ENCODE measurements around the gene TMEM270.
A peak's percentile ranks its signal among the peaks of the same experiment; 100 is the strongest.

Gene TMEM270

DNA sequence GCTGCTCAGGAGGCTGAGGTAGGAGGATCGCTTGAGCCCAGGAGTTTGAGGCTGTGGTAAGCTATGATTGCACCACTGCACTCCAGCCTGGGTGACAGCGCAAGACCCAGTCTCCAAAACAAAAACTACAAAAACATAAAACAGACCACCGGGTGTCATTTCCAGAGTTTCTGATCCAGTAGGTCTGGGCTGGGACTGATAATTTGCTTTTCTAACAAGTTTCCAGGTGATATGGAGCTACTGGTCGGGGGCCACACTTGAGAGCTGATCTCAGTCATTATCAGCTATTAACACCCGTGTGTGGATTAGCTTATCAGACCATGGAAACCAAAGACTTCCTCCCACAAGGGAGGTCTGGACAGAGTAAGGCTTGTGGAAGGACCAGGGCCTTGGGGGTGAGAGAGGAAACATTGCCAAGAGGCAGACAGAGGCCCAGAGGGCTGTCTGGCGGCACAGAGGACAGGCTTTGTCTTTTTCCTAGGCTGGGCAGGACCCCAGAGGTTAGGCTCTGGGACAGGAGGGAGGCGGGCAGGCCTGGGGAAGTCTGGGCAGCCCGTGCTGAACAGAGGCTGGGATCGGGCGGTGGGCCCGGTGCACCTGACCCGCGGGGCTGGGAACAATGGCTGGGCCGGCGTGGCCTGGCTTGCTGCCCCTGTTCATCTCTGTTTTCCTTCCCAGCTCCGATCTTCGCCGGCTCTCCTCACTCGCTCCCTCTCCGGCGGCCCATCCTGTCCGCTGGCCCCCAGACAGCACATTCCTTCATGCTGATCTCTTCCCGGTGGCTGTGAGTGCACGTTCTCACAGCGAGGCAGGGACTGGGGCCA is 25.2 kb downstream of the TMEM270 start:
- TF ChIP-seq GATA2 (IDR thresholded peaks at IDR 0.05; ENCODE audit: low read depth, low read length) (0 out of 2 replicates have a peak, but pooled peaks have one; percentile 13), GATA3 (IDR thresholded peaks at IDR 0.05; ENCODE audit: low read depth, low read length) (no peak)

DNA sequence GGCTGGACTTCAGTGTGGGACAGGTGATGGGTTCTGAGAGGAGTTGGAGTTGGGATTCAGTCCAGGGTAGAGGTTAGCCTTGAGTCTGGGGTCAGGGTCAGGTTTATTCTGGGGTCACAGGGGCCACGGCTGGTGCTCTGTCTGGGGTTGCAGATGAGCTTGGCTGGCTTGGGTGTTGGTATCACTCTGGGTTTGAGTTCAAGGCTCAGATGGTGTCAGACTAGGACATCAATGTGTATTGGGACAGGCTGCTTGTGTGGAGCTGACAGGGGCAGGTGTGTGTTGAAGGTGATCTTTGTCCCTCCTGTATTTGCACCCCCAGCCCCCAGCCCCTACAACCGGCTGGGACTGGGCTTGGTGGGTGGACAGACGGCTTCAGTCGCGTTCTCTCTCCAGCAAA is 26.8 kb downstream of the TMEM270 start:
- no peak for TF ChIP-seq GATA3 (IDR thresholded peaks at IDR 0.05; ENCODE audit: low read depth, low read length)
- no peak for TF ChIP-seq GATA2 (IDR thresholded peaks at IDR 0.05; ENCODE audit: low read depth, low read length)

DNA sequence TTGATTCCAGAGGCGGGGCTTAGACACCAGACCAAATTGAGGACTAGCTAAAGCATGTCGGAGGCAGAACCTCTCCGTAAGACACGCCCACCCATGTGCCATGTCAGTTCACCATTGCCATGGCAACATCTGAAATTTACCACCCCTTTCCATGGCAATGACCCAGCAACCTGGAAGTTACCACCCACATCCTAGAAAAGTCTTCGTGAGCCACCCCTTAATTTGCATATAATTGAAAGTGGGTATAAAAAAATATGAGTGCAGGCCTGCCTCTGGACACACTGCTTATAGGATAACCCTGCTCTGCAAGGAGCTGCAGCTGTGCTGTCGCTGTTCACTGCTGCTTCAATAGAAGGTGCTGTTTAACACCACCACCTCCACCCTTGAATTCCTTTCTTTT is 28.0 kb downstream of the TMEM270 start:
- no peak for TF ChIP-seq GATA2 (IDR thresholded peaks at IDR 0.05; ENCODE audit: low read depth, low read length)
- TF ChIP-seq GATA3 (IDR thresholded peaks at IDR 0.05; ENCODE audit: low read depth, low read length) = no peak

DNA sequence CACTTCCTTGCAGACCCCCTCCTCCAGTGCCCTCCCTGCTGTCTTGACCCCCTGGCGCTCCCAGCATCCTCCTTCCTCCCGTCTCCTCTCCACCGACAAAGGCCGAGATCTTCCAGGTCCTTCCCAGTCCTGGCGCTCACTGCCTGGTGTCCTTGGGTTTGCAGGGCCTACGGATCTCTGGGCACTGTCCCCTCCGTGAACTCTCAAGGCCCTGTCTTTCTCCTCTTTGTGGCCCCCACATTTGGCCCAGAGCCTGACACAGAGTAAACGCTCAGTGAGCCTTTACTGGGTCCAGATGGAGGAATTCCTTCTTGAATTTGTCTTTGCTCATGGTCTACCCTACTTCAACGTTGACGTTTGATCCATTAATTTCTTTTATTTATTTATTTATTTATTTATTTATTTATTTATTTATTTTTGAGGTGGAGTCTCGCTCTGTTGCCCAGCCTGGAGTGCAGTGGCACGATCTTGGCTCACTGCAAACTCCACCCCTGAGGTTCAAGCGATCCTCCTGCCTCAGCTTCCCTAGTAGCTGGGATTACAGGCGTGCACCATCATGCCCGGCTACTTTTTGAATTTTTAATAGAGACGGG is 29.7 kb downstream of the TMEM270 start:
- TF ChIP-seq GATA2 (IDR thresholded peaks at IDR 0.05; ENCODE audit: low read depth, low read length) (no peak), GATA3 (IDR thresholded peaks at IDR 0.05; ENCODE audit: low read depth, low read length) (no peak)

DNA sequence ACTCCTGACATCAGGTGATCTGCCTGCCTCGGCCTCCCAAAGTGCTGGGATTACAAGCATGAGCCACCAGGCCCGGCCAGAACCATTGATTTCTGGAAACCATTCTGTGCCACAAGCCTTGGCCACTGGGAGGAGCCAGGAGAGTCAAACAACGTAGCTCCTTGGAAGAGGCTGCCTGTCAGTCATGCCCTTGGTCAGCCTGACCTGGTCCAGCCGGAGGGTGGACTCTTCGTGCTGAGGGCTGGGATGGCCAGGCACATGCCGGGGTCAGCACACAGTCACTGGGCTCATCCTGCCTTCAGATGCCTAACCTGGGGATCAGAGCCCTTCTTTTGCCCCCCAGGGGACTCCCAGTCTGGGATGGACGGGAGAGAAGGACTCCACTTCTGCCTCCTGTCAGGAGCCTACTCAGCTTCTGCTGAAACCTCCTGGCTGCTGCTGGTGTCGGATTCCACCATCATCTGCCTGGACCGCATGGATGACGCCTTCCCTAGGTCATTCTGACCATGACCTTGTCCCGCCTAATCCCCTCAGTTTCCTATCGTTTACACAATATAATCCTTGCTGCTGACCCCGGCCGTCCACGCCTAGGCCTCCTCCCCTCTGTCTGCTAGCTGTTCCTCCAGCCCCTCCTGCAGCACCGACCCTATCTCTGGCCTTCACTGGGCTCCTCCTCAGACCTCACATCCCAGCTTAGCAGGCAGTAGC is 30.4 kb downstream of the TMEM270 start:
- no peak for TF ChIP-seq GATA2 (IDR thresholded peaks at IDR 0.05; ENCODE audit: low read depth, low read length)
- no peak for TF ChIP-seq GATA3 (IDR thresholded peaks at IDR 0.05; ENCODE audit: low read depth, low read length)

DNA sequence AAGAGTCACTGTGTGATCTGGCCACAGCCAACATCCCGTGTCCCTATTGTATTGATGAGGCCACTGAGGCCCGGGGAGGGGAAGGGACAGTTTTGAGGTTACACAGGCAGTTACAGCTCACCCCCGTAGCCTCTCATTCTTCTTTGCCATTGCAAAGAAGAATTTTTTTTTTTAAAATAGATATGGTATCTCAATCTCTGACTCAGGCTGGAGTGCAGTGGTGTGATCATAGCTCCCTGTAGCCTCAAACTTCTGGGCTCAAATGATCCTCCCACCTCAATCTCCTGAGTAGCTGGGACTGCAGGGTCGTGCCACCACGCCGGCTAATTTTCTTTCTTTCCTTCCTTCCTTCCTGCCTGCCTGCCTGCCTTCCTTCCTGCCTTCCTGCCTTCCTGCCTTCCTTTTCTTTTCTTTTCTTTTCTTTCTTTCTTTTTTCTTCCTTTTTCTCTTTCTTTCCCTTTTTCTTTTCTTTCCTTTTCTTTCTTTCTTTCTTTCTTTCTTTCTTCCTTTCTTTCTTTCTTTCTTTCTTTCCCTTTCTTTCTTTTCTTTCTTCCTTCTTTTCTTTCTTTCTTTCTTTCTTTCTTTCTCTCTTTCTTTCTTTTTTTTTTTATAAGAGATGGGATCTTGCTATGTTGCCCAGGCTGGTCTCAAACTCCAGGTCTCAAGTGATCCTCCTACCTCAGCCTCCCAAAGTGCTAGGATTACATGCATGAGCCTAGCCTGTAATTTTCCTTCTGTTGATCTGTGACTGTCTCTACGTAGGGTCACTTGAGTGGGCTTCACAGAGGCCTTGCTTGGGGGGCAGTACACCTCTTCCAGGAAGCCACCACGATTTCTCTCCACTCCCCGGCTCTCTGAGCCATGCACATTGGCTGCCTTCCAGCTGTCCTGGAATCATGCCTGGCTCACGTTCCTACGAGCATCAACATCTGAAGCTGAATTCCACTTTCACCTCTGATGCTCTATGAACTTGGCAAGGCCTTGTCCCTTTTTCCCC is 31.3 kb downstream of the TMEM270 start:
- TF ChIP-seq GATA2 (IDR thresholded peaks at IDR 0.05; ENCODE audit: low read depth, low read length) (no peak), GATA3 (IDR thresholded peaks at IDR 0.05; ENCODE audit: low read depth, low read length) (no peak)

DNA sequence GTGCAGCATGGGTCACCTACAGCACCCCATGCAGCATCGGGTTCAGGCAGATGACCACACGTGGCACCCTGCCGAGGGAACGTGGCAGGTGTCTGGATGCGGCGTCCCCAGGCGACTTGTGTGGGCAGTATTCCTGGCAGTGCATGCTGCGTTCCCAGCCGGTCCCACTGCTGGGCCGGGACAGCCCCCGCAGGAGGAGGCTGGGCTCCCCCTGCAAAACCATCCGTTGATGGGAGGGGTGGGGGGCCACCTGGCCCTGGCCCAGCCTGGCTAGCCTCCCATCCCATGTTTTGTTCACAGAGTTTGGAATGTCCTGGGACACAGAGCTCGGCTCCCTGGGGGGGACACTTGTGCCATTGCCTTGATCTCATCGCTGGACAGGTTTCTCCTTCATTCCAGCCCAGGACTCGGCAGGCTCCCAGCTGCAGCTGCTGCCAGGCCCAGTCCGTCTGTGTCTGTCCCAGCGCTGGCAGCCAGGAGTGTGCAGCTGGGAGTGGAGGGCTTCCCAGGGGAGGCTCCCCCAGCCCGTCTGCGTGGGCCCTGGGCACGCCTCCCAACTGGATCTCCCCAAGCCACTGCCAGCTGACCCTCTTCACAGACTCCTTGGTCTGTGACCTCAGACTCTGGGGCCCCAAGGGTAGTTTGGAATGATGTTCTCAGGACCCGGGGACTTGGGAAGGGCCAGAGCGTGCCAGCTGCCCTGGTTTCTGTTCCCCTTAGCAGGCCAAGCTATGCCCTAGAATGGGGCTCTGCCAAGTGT is 32.6 kb downstream of the TMEM270 start:
- TF ChIP-seq GATA3 (IDR thresholded peaks at IDR 0.05; ENCODE audit: low read depth, low read length) = no peak
- TF ChIP-seq GATA2 (IDR thresholded peaks at IDR 0.05; ENCODE audit: low read depth, low read length) = no peak

DNA sequence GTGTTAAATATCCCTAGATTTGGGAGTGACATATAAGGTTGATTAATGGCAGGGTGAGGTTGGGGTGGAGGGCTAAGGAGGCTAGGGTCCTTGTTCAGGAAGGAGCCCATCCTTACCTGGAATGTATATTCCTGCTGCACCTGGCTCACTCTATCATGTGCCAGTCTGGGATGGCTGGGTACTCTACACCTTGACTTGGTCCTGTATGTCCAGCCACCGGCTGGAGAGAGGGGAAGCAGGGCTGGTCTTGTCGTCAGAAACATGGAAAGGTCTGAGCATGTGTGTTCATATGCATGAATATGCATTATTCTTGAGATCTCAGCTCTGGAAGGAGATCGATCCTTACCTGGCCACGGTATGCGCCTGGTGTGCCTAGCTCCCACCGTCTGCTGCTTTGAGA is 33.2 kb downstream of the TMEM270 start:
- TF ChIP-seq GATA2 (IDR thresholded peaks at IDR 0.05; ENCODE audit: low read depth, low read length) (no peak), GATA3 (IDR thresholded peaks at IDR 0.05; ENCODE audit: low read depth, low read length) (no peak)

DNA sequence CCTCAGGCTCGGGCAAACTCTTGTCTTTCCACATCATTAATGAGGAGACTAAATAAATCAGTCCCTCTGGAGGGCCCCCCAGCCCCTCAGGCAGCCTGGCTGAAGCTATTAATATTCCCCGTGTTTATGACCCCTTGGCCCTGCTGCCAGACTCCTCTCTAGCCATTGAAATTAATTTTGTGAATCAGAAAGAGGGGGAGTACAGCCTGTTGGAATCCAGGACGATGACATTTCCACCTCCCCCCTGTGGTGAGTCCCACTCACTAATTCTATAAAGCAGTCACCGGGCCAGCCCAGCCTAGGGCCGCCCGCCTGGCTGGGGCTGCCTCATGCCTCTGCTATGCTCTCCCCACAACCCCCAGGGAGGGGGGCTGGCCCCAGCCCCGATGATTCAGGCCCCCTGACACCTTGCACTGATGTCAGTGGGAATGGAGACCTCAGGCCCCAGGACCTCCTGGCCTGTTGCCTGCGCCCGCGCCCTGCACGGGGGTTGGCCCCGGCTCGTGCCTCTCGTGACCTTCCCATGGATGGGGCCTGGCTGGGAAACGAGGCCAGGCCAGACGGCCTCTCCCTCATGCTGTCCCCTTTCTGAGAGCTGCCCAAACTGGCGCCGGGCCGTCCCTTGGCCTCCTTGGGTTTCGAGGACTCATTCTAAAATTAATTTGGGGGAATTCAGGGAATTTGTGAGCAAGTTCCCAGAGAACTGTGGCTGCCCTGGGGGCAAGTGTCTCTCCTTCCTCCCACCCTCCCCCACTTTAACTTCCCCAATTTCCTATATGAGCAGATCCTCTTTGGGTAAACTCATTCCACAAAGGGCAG is 34.0 kb downstream of the TMEM270 start:
- TF ChIP-seq GATA3 (IDR thresholded peaks at IDR 0.05; ENCODE audit: low read depth, low read length) (no peak), GATA2 (IDR thresholded peaks at IDR 0.05; ENCODE audit: low read depth, low read length) (no peak)

DNA sequence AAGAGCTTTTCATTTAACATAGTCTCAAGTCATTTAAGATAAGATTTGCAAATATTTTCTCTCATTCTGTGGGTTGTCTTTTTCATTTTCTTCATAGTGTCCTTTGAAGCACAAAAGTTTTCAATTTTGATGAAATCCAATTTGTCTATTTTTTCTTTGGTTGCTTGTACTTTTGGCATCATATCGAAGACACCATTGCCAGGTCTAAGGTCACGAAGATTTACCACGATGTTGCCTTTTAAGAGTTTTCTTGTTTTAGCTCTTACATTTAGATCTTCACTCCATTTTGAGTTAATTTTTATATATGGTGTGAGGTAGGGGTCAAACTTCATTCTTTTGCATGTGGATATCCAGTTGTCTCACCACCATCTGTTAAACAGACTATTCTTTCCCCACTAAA is 34.7 kb downstream of the TMEM270 start:
- TF ChIP-seq GATA2 (IDR thresholded peaks at IDR 0.05; ENCODE audit: low read depth, low read length) (no peak), GATA3 (IDR thresholded peaks at IDR 0.05; ENCODE audit: low read depth, low read length) (no peak)

DNA sequence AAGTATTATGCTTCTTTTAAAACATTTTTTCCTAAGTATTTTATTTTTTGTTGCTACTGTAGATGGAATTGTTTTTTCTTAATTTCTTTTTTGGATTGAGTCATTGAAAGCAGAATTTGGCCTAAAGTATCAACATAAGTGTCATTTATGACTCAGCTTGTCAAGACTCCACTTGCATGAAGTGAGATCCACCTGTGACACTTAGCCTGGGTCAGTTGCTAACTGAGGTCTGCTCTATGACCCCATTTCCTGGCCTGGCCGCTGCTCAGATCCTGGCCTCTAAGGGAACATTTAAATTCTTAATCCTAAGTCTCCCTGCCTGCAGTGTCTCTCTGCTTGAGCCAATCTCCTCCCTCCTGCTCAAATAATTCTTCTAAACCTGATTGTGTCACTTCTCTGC is 35.5 kb downstream of the TMEM270 start:
- no peak for TF ChIP-seq GATA3 (IDR thresholded peaks at IDR 0.05; ENCODE audit: low read depth, low read length)

DNA sequence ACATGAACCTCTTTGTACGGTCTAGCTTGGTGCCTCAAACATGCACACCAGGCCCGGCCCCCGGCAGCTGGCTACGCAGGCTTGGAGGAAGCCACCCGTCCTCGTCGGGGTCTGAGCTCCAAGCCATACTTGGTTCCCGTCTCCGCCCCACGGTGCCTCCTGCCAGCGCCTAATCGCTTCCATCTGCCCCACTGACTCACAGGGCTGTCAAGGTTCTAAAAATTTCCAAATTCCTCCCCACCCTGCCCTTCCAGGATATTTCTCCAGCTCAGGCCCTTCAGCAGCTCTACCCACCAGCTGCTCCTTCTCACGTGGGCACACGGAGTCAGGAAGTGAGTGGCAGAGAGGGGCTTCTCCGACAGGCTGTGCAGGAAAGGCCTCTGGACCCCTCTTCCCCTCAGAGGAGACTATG is 38.8 kb downstream of the TMEM270 start:
- TF ChIP-seq GATA2 (IDR thresholded peaks at IDR 0.05; ENCODE audit: low read depth, low read length) (no peak), GATA3 (IDR thresholded peaks at IDR 0.05; ENCODE audit: low read depth, low read length) (no peak)
